Mucosa of gallbladder (tissue), 1 donor: Measurements from ENCODE around the gene FRA10AC1. TPM values are rescaled to one million over a fixed set of nuclear protein-coding genes. Genes with fewer than 3 reads are reported as not detected.
"Not testable (repeated sequence)": the region's sequence is repeated elsewhere in the genome, so short reads cannot be mapped to it uniquely, and the experiment has no call there.

ENCODE experiments used
- DNase-seq: peaks from one replicate; pipeline ENCODE4 v3.0.0-alpha.2; 2020; ENCODE audit warnings: low spot score
- total RNA-seq: library from RNA; stranded (reverse); gene quantifications from one replicate; pipeline ENCODE4 v1.2.1, GENCODE V29; 2021
- donor health status: DM: no; HTN: no; CAD: no.

Gene FRA10AC1
- total RNA-seq, 1 donor from 2014 or later, result 12.5 TPM

DNA sequence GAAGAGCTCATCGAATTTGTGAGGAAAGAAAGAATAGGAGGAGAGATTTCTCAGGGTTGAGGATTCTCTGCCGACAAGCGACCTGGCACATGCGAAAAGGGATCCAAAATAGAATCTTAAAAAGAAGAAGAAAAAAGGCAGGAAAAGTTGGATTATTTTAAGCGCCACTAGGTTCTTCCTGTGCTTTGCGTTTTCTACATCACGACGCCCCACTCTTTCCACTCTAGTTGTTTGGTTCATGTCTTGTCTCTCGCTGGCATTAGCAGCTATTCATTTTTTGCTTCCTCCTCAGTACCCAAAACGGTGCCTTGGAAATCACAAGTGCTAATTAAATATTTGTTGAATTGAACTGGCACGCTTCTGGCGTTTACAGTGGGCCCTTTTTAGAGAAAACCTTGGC lies 674 bp upstream of the FRA10AC1 start:
- DNase-seq, result no peak

DNA sequence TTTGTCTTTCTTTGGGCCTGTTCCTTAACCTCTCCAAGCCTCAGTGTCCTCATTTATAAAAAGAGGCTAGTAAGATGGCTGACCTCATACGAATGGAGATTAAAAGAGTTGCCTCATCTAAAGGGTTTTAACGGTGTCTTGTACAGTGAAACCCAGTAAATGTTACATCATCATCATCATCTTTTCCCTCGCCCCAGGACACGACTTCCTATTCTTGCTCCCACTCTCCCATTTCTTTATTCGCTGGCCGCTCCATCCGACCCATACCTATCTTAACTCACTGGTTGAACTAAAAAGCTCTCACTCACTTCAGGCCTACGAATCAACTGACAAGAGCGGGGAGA lies 554 bp downstream of the FRA10AC1 start:
- no peak for DNase-seq

DNA sequence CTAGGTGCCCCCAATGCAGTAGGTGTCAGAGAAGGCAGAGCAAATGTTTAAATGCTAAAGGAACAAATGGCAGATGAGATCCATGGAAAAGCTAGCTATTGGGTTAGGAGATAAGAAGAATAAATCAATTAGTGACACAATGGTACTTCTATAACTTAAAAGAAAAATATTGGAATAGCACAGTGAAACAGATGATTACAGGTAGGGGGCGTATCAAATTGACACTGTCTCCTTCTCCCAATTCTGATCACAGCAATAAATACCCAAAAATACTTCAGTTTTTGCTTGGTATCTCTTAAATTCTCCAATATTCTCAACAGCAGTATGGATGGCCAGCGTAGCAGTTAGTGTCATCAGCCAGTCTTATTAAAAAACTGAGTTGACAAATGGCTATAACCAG lies 5.2 kb downstream of the FRA10AC1 start:
- no peak for DNase-seq

DNA sequence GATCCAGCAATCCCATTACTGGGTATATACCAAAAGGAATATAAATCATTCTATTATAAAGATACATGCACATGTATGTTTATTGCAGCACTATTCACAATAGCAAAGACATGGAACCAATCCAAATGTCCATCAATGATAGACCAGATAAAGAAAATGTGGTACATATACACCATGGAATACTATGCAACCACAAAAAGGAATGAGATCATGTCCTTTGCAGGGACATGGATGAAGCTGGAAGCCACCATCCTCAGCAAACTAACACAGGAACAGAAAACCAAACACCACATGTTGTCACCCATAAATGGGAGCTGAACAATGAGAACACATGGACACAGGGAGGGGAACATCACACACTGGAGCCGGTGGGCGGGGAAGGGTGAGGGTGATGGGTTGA lies 5.8 kb downstream of the FRA10AC1 start:
- not testable (repeated sequence) for DNase-seq

DNA sequence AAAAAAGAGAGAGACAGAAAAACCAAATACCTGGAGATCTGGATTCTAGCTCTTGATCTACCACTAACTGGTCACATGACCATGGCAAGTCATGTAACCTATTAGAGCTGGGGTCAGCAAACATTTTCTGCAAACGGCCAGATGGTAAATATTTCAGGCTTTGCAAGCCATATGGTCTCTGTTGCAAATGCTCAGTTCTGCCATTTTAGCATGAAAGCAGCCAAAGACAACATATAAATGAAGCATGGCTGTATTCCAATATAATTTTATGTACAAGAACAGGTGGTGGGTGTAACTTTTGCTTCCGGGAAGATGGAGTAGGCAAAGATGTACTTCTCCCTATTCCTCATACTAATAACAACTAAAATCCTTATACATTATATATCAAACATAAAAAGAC lies 6.7 kb downstream of the FRA10AC1 start:
- DNase-seq, result no peak

DNA sequence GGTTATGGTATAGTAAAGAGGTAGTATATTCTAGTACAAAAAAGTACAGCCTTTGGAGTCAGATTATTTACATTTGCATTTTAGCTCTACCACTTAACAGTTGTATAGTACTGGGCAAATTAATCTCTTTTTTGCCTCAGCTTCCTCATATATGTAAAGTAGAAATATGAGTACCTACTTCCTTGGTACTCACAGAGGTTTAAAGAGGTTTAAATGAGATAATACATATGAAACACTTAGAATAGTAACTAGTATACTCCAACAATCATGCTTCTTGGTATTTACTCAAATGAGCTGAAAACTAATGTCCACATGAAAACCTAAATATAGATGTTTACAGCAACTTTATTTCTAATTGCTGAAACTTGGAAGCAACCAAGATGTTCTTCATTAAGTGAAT lies 14.7 kb downstream of the FRA10AC1 start:
- DNase-seq, result no peak

DNA sequence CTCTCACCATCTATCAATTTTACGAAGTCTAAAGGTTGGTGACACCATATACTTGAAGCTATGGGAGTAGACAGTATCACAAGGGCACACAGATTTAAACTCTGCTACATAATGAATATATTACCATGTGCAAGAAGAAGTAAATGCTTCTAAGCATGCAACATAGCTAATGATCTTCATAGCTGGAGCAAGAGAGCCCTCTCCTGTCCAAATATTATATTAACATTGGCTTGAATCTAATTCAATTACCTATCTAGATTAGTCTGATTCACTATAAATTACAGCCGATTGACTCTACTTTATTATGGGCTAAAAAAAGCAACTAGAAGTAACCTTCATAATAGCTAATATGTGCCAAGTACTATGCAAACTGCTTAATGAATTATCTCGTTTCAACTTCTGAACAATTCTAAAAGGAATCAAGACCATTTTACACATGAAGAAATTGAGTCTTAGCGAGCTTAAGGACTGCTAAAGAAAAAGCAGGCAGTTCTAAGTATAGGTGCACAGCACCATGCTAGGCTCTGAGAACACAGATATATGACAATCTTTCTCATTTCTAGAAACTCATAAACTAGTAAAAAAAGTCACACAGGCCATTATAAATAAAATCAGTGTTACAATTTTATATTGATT lies 21.9 kb downstream of the FRA10AC1 start:
- DNase-seq, result no peak

DNA sequence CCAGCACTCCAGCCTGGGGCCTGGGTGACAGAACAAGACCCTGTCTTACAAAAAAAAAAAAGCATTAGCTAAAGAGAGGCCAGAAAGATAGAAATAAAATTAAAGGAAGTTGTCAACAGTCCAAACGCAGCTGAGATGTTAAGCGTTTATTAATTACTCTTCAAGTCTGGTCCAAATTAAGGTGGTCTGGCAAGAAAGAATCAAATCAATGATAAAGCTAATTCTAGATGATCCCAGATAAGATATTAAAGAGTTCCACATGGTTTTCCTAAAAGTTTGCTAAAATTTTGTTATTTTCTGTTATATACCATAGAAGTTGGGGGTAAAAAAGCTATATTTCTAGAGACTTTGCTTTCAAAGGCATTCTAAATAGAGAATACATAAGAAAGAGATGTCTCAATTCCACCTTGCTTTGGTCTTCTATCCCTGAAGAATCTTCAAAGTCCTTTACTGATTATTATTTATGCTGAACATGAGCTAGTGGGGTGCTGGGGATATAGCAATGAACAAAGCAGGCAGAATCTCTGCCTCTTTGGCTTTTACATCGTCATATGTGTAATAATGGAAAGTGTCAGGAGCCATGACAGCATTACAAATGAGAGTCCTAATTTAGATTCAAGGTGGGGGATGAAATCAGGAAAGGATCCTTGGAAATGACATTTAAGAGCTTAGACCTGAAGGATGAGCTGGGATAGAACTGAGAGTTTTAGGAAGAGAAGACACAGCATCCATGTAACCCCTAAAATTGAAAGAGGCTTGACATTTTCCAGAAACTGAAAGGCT lies 23.4 kb downstream of the FRA10AC1 start:
- no peak for DNase-seq

DNA sequence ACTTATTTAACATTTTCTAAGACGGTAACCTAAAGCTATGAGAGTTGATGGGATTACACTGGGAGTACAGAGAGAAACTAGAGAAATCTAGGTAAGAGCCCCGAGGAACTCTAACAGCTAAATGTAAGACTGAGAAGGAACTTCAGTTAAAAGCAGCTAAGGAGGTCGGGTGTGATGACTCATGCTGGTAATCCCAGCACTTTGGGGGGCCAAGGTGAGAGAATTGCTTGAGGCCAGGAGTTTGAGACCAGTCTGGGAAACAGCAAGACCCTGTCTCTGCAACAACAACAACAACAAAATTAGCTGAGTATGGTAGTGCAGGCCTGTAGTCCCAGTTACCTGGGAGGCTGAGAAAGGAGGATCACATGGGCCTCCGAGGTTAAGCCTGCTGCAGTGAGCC lies 24.0 kb downstream of the FRA10AC1 start:
- no peak for DNase-seq

DNA sequence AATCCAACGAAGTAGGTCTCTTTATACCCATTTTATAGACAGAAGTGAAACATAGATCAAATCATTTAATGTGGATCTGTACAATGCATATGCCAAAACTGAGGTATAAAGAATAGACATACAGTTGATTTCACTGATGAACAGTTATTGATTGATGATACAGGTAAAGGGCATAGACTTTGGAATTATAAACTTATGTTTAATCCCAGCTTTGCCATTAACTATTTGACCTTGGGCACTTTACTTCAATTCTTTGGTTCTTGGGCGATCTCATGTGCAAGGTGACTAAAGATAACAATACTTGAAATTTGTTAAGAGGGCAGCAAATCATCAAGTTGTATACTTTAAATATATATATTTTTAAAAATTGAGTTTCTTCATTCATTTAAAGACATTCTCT lies 28.6 kb downstream of the FRA10AC1 start:
- no peak for DNase-seq

DNA sequence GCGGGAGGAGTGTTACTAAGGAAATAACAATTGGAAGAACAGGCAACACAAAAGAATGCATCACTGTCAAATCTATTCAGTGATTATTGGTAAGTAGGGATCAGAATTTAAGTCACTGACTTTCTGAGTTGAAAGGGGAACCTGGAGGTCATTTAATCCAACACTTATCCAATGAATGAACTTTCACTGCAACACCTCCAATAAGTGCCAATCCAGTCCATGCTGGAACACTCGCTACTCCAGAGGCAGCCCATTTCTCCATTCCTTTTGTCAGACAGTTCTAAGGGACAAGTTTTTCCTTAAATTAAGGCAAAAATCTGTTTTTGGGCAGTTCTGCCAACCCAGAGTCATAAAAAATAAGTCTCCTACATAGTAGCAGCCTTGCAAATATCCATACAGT lies 29.5 kb downstream of the FRA10AC1 start:
- no peak for DNase-seq

DNA sequence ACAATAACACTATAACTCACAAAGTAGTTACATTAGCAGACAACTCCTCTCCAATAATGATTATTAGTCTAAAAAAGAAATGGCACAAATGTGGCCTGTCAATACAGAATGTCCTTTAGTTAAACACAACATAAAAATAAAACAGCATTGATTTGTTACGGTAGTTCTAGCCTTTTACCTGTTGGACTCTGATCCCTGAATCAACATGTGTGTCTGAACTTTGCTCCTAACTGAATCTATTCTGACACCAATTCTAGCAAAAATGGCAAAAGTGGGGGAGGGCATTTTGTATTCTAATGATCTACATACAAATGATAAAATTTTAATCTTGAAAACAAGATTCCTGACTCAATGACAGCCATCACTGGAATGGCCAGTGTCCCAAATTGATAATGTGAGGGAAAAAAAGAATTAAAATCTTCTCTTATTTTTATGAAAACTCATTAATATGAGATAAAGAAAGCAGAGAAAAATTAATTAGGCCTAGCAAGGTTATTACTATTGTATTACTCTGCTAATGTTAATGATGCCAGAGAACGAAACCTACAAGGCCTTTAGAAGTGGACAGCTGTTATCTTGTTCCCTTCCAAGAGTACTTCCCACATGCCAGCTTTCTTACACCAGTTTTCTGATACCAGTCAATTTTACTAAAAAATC lies 30.2 kb downstream of the FRA10AC1 start:
- no peak for DNase-seq

DNA sequence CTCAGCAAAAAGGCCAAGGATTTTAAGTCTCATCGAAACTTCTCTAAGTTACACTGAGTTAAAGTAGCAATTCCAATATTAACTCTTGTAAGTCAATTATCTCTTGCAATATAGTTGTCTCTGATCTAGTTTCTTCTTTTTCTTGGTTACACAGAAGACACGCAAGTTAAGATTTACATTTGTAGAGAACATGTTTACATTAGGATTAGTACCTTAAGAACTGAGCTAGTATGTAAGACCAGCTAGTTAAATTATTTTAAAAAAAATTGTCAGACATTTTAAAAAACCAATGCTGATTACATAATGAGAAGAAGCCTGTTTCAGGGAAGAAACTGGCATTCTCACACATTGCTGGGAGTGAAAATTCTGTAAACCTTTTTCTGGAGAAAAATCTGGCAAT lies 31.4 kb downstream of the FRA10AC1 start:
- DNase-seq, result no peak

DNA sequence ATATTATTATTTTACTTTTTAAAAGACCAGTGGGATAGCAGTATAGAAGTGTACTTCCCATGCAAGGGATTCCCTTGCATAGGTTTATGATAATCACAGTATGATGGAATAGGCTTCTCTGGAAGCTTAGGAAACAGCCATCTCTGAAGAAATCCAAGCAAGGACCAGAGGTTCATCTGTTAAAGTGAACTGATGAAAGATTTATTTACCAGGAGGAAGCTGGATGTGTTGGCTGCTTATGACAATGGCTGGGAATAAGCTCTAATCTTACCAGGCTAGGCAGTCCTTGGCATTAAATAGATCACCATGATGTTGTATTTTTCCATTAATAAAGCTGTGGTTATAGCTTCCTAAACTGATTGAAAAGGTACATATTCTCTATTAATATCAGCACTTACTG lies 32.0 kb downstream of the FRA10AC1 start:
- no peak for DNase-seq

DNA sequence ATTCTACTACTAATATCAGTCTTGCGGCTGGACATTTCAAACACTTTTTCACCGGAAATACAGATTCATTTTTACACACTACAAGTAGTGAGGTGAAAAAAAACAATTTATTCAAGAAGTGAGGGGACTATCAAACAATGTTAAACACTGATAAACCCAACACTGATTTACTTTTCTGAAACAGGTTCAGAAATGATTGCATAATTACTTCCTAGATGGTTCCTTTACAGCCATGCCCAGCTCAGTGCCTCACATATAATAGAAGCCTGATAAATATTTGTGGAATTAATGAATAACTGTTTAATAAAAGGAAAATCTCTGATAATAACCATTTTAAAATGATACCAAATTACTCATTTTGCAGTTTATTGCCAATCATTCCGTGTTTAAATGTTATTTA lies 34.6 kb downstream of the FRA10AC1 start:
- DNase-seq, result no peak

DNA sequence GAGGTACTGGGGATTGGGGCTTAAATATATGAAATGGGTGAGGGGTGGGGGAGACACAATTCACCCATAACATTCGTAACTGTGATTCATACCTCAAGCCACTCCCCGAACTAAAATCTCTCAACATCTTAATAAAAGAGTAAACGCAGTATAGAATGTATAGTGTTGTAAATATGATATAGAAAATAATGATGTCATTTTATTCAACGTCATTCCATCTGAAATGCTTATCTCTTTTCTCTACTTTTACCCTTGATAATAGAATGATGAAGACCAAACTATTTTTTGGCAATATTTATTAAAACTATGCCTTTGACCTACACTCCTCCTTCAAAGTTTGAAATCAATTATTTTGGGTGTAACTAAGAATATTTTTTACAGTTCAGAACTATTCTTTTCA lies 36.4 kb downstream of the FRA10AC1 start:
- no peak for DNase-seq

DNA sequence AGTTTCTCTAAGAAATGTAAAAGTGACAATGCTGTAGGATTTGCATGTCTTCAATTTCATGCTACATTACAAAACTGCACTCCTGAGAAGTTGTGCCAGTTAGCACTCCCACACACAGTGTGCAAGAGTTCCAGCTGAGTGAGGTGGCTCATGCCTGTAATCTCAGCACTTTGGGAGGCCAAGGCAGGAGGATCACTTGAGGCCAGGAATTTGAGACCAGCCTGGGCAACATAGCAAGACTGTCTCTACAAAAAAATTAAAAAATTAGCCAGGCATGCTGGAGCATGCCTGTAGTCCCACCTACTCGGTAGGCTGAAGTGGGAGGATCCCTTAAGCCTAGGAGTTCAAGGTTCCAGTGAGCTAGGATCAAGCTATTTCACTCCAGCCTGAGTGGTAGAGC lies 44.6 kb downstream of the FRA10AC1 start:
- no peak for DNase-seq

DNA sequence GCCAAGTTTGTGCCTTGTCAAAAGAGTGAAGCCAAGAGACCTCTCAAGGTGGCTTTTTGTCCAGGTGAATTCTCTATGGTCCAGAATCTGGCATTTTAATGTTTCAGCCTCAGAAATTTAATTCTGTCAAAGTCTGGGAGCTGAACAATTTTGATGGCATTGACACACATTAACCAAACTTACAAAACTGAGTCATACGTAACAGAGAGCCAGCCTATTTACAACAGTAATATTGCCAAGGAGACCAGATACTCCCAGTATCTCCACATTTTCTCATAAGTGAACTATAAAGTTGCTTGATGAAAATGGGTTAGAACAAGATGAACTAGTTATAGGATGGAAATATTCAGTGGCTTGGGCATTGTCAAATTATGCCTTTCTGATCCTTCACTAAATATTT lies 46.2 kb downstream of the FRA10AC1 start:
- DNase-seq, result no peak

DNA sequence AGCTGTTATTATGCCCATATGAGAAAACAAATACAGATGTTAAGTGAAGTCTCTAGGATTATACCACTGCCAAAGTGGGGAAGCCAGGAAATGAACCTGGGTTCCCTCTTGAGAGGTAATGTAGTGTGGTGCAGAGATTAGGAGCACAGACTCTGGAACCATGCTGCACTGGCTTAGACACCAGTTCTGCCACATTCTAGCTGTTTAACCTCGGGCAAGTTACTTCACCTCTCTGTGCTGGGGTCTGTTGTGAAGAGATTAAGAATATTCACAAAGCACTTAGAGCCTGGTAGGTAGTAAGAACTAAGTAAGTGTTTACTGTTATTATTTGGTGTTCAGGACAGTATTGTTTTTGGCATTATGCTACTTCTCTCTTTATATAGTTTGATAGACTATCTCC lies 48.2 kb downstream of the FRA10AC1 start:
- no peak for DNase-seq

DNA sequence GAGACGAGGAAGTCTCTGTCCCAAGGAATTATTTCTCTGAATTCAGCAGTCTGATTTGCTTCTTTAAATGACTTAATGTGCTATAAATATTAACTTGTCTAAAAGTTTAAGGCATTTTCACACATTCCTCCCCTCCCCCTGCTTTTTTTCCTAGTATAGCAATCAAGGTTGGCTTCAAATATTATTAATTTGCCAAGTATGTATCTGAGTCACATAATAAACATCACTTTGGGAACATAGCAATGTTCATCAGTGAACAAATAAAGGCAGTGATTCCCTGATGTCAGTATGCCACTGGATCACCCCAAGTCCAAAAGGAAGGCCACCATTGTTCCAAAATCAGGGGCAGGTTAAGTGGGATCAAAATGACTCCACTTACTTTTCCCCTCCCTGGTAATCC lies 49.5 kb downstream of the FRA10AC1 start:
- no peak for DNase-seq

DNA sequence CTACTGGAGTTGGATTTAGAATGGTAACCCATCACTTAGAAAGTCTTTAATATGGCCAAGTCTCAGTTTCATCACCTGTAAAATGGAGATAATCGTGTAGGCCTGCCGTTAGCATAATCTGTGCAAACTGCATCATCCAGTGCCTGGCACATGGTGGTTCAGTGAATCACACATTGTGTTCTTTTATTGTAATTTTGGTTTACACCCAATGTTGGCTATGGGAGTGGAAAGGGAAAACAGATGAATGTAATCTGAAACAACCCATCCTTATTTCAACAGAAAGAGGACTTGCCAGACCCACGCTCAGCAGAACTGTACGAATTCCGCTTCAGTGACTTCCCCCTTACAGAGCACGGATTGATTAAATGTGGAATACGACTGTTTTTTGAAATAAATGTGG lies 62.6 kb downstream of the FRA10AC1 start:
- DNase-seq, result no peak

DNA sequence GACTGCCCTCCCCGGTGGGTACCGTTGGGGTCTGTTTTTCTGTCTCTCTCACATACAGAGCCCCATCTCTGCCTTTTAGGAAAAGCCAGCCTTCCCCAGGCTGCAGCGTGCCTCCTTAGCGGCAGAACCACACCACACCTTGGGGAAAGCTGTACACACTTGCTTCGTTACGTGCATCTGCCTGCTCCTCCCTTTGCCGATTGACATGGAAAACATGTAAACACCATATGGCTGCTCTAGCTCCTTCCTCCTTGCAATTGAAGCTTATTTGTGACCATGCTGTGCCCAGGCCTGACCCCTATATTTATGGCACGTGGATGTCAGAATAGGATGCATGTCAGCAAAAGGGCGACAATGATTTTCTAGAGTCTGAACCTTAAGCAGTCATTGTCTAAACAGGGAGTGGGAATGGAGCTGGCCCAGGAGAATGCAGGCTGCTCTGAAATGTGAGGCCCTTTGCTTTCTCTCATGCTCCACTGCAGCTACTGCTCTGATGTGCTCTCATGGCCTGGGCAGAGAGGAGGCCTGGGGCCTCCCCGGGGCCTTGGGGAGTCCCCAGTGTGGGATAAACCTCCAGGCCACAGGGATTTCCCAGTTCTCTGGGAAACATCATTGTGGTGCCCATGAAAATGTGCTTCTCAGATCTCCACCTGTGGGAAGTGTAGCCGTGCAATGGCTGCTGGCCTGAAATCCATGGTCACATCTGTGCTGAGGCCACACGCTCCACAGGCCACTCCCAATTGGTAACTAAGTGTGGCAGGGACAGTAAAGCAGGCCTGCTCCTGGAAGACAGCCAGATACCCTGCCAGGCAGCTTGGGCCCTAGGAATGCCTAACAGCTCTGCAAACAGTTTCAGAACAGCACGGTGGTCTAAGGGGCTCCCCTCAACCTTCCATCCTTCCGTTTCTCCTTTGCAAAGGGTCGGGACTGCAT lies 71.5 kb downstream of the FRA10AC1 start:
- DNase-seq, result no peak
